Mucosa of descending colon (tissue), 3 donors: ENCODE data around the gene URI1. TPM values are rescaled to one million over a fixed set of nuclear protein-coding genes. Genes with fewer than 3 reads are reported as not detected.

Experiments
- ATAC-seq: fragments of 200-7000 bp; cut with Tn5 transposase; one replicate; pipeline ENCODE4 v1.9.1; 2020; ENCODE audit warnings: mild to moderate bottlenecking, moderate library complexity
- DNase-seq, 3 donors: peaks; one replicate each; pipeline ENCODE4 v3.0.0-alpha.2; 2020
- H3K36me3 ChIP-seq: fragments of 200-600 bp; one replicate; pipeline ENCODE4 v1.8.0; 2021; ENCODE audit warnings: low read depth, mild to moderate bottlenecking
- H3K4me1 ChIP-seq: fragments of 200-600 bp; one replicate; pipeline ENCODE4 v1.8.0; 2021; ENCODE audit warnings: low read depth, mild to moderate bottlenecking
- H3K4me3 ChIP-seq: fragments of 200-600 bp; one replicate; pipeline ENCODE4 v1.8.0; 2021; ENCODE audit warnings: mild to moderate bottlenecking
- H3K9me3 ChIP-seq: fragments of 200-600 bp; one replicate; pipeline ENCODE4 v1.8.0; 2021; ENCODE audit warnings: mild to moderate bottlenecking
- intact Hi-C, 2 donors: fragments of 100-400 bp; cut with DNase I in 1 of 2; cut with micrococcal nuclease in 1 of 2; formaldehyde crosslinking; loops; one replicate each; pipeline versions ENCODE4 v1.11.0 to v1.11.1; 2022; cut with DNase I, micrococcal nuclease
- total RNA-seq, 3 donors: library from RNA; stranded (reverse); fragmentation: NEBNext Ultra II Directional in 2 of 3; extraction: Animal tissue kit (Norgen Biotek cat#: 25700) in 2 of 3; gene quantifications; one replicate each; pipeline versions ENCODE4 v1.2.1 to v1.2.4, GENCODE V29; 2021 to 2023
- TF ChIP-seq, protein P1 (sequence below): fragments of 200-600 bp; IDR thresholded peaks from one replicate; pipeline ENCODE4 v1.8.0; 2022; ENCODE audit warnings: antibody characterized with exemption, mild to moderate bottlenecking
- donor health status: DM: no; HTN: no; CAD: no; lungs with moderate emphysema.
- donor health status: DM: no; HTN: no; CAD: no.
- donor health status: DM: no; HTN: yes; CAD: no.

URI1 gene
- total RNA-seq, 3 donors from 2014 or later: 40.0 to 65.5 (median 43.4) TPM

DNA sequence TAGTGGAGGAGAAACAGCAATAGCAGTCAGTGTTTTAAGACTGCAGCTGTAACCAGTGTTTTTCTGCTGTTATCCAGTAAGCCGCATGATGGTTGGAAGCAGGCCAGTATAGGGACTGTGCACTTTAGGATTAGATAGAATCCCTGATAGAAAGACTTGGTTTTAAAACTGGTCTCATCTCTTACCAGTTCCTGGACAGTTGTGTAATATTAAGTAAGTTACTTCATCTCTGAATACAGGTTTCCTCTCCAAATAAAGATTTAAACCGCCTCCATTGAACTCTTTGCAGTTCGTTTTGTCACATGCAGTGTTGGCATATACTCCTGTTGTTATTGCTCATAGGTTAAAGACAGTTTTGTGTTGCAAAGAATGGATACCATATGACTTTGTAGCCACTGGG lies 25.6 kb downstream of the URI1 start:
- no peak for ATAC-seq

DNA sequence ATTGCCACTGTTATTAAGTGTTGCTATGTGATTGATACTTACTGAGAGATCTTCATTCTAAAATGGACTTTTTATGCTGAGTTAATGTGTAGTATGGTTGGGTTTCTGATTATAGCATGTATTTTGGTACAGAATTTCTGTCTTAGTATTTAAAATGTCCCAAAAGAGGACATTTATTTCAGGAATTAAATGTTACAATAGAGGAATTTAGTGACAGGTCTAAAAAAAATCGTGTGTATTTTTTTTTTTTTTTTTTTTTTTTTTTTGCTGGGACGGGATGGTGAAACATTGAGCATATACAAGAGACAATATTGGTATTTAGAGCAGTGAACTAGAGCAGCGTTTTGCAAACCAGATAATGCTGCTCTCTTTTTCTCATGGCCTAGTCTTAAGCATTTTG lies 27.9 kb downstream of the URI1 start:
- no peak for ATAC-seq
- no peaks in the 10 kb centered on the region for H3K36me3 ChIP-seq
- TF ChIP-seq, protein P1, sequence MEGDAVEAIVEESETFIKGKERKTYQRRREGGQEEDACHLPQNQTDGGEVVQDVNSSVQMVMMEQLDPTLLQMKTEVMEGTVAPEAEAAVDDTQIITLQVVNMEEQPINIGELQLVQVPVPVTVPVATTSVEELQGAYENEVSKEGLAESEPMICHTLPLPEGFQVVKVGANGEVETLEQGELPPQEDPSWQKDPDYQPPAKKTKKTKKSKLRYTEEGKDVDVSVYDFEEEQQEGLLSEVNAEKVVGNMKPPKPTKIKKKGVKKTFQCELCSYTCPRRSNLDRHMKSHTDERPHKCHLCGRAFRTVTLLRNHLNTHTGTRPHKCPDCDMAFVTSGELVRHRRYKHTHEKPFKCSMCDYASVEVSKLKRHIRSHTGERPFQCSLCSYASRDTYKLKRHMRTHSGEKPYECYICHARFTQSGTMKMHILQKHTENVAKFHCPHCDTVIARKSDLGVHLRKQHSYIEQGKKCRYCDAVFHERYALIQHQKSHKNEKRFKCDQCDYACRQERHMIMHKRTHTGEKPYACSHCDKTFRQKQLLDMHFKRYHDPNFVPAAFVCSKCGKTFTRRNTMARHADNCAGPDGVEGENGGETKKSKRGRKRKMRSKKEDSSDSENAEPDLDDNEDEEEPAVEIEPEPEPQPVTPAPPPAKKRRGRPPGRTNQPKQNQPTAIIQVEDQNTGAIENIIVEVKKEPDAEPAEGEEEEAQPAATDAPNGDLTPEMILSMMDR: no peak
- no peak overlapping the region for H3K4me3 ChIP-seq
- intact Hi-C loops: no loop called here
- DNase-seq: no peak
- H3K4me1 ChIP-seq: peaks cover 10% of the 10 kb centered on the region
- H3K9me3 ChIP-seq: no peaks in the 10 kb centered on the region

More for the DNA sequence above, 25.6 kb downstream of the URI1 start:
- Histone ChIP-seq H3K4me3 (no peak overlapping the region), H3K36me3 (no peaks in the 10 kb centered on the region), H3K9me3 (no peaks in the 10 kb centered on the region), H3K4me1 (peaks cover 10% of the 10 kb centered on the region)
- TF ChIP-seq, protein P1: no peak
- DNase-seq: no peak
- intact Hi-C loops: no loop called here

DNA sequence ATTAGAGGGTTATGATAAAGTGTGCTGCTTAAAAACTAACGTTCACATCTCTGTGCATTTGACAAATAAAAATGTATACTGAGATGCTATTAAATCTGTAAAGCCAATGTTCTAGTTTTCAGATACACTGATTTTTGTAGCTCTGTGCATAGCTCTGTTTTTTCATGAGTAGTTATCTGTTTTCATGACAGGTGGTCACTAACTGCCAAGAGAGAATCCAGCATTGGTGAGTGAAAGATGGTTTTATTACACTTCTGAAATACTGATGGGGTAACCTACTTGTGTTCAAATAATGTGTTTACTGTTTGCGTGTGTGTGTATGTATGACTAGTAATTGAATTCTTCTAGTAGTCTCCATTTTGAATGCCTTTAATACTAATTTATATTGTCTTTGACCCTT lies 29.0 kb downstream of the URI1 start:
- TF ChIP-seq, protein P1: no peak
- Histone ChIP-seq H3K9me3 (no peaks in the 10 kb centered on the region), H3K4me3 (no peak overlapping the region), H3K36me3 (no peaks in the 10 kb centered on the region), H3K4me1 (peaks cover 12% of the 10 kb centered on the region)
- ATAC-seq (no peak), DNase-seq (no peak)
- intact Hi-C loops: no loop called here

DNA sequence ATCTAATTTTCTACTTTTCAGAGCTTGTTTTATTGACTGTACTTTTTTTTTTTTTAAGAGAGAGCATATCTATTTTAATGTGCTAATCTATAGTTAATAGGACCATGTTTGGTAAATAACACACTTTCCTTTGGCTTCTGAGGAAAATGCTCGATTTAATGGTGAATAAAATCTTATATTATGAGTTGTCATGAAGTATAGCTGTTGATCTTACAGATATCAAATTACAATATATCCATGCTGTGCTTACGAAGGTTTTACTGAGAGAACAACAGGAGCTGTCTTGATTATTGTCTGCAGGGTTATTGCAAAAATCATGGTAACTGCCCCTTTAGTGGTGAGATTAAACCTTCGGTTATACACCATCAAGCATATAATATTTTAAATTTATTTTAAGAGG lies 29.6 kb downstream of the URI1 start:
- intact Hi-C loops: no loop called here
- ATAC-seq (no peak), DNase-seq (no peak)
- peaks cover 16% of the 10 kb centered on the region for H3K4me1 ChIP-seq
- TF ChIP-seq, protein P1: no peak
- no peaks in the 10 kb centered on the region for H3K36me3 ChIP-seq
- no peaks in the 10 kb centered on the region for H3K9me3 ChIP-seq
- H3K4me3 ChIP-seq: no peak overlapping the region

DNA sequence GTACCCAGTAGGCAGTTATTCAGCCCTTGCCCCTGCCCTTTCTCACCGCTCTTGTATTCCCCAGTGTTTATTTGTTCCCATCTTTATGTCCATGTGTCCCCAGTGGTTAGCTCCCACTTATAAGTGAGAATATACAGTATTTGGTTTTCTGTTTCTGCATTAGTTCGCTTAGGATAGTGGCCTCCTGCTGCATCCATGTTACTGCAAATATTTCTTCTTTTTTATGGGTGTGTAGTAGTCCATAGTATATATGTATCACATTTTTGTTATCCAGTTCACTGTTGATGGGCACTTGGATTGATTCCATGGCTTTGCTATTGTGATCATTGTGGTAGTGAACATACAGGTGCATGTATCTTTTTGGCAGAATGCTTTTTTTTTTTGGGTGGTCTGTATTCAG lies 32.7 kb downstream of the URI1 start:
- TF ChIP-seq, protein P1: no peak
- no peak for DNase-seq
- peaks cover 8% of the 10 kb centered on the region for H3K4me1 ChIP-seq
- no peak overlapping the region for H3K4me3 ChIP-seq
- ATAC-seq: no peak
- intact Hi-C loops: no loop called here
- no peaks in the 10 kb centered on the region for H3K36me3 ChIP-seq
- H3K9me3 ChIP-seq: no peaks in the 10 kb centered on the region
